ACC112 (cell line): ENCODE measurements around the gene CXCL10.
"Not testable (repeated sequence)": the region's sequence is repeated elsewhere in the genome, so short reads cannot be mapped to it uniquely, and the experiment has no call there.

ENCODE experiments used
- H2AFZ ChIP-seq: fragments of 200-600 bp; sonication (generic); one replicate; pipeline ENCODE4 v1.6.0; 2017; ENCODE audit warnings: antibody characterized with exemption, low read length; ENCODE audit not compliant: unreplicated experiment
- H3K27ac ChIP-seq: fragments of 200-600 bp; sonication (generic); 2 replicates; pipeline ENCODE4 v1.5.1; 2014; ENCODE audit warnings: low read depth, mild to moderate bottlenecking, antibody characterized with exemption, low read length, moderate library complexity
- H3K27me3 ChIP-seq: fragments of 200-600 bp; sonication (generic); 2 replicates; pipeline ENCODE4 v1.6.1; 2014; ENCODE audit warnings: mild to moderate bottlenecking, antibody characterized with exemption, low read length, moderate library complexity, mixed read lengths; ENCODE audit not compliant: insufficient read depth
- H3K36me3 ChIP-seq: fragments of 200-600 bp; sonication (generic); 2 replicates; pipeline ENCODE4 v1.6.1; 2016; ENCODE audit warnings: mild to moderate bottlenecking, antibody characterized with exemption, low read length, moderate library complexity, mixed read lengths; ENCODE audit not compliant: insufficient read depth
- H3K4me1 ChIP-seq: fragments of 200-600 bp; sonication (generic); one replicate; pipeline ENCODE4 v1.6.1; 2016; ENCODE audit warnings: low read length, mixed read lengths; ENCODE audit not compliant: insufficient read depth, unreplicated experiment, control insufficient read depth
- H3K4me3 ChIP-seq: fragments of 200-600 bp; sonication (generic); 2 replicates; pipeline ENCODE4 v1.5.1; 2014; ENCODE audit warnings: mild to moderate bottlenecking, low read depth, low read length
- H3K79me2 ChIP-seq: fragments of 200-600 bp; sonication (generic); one replicate; pipeline ENCODE4 v1.6.0; 2016; ENCODE audit warnings: low read length; ENCODE audit not compliant: control insufficient read depth, unreplicated experiment, insufficient read depth

Gene CXCL10

DNA sequence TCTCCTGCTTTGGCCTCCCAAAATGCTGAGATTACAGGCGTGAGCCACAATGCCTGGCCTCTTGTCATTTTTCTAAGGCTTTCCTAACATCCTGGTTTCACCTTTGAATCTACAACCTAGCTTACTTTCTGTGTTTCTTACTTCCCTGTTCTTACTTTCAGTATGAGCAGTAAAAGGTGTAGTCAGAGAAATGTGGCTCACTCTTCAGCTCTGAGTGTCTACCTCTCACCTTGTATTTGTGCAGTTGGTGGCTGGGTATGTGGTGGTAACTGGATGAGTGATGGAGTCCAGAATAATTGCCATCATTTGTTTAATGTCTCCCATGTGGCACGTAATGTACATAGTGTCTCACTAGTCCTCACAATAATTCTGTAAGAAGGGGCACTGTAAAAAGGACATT is 31.7 kb upstream of the CXCL10 start:
- Histone ChIP-seq H3K4me3 (no peak overlapping the region), H2AFZ (peak overlapping the region; percentile 55), H3K4me1 (peaks cover 3% of the 10 kb centered on the region), H3K27me3 (peaks cover 5% of the 10 kb centered on the region), H3K79me2 (no peaks in the 10 kb centered on the region), H3K27ac (no peak overlapping the region), H3K36me3 (no peaks in the 10 kb centered on the region)

- H2AFZ ChIP-seq, result no peak overlapping the region
- H3K4me3 ChIP-seq, result no peak overlapping the region
- no peaks in the 10 kb centered on the region for H3K4me1 ChIP-seq
- H3K79me2 ChIP-seq, result no peaks in the 10 kb centered on the region
- H3K36me3 ChIP-seq, result no peaks in the 10 kb centered on the region
- no peak overlapping the region for H3K27ac ChIP-seq
- H3K27me3 ChIP-seq, result peaks cover 5% of the 10 kb centered on the region
These were observed 30.4 kb upstream of the CXCL10 start for GRCh38 chr4:76053730-76054129.

DNA sequence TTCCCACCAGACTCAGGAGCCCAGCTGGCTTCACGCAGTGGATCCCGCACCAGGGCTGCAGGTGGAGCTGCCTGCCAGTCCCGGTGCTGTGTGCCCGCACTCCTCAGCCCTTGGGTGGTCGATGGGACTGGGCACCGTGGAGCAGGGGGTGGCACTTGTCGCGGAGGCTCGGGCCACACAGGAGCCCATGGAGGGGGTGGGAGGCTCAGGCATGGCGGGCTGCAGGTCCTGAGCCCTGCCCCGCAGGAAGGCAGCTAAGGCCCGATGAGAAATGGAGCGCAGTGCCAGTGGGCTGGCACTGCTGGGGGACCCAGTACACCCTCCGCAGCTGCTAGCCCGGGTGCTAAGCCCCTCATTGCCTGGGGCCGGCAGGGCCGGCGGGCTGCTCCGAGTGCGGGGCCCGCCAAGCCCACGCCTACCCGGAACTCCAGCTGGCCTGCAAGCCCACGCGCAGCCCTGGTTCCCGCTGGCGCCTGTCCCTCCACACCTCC is 27.3 kb upstream of the CXCL10 start:
- H3K36me3 ChIP-seq, H3K27me3 ChIP-seq: not testable (repeated sequence)

DNA sequence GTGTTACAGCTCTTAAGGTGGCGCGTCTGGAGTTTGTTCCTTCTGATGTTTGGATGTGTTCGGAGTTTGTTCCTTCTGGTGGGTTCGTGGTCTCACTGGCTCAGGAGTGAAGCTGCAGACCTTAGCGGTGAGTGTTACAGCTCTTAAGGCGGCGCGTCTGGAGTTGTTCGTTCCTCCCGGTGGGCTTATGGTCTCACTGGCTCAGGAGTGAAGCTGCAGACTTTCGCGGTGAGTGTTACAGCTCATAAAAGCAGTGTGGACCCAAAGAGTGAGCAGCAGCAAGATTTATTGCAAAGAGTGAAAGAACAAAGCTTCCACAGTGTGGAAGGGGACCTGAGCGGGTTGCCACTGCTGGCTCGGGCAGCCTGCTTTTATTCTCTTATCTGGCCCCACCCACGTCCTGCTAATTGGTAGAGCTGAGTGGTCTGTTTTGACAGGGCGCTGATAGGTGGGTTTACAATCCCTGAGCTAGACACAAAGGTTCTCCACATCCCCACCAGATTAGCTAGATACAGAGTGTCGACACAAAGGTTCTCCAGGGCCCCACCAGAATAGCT is 26.6 kb upstream of the CXCL10 start:
- not testable (repeated sequence) for H3K79me2 ChIP-seq, H3K4me3 ChIP-seq, H3K27ac ChIP-seq, H3K27me3 ChIP-seq, H2AFZ ChIP-seq, H3K4me1 ChIP-seq, H3K36me3 ChIP-seq

More for the DNA sequence above, 27.3 kb upstream of the CXCL10 start:
- H3K4me1 ChIP-seq, H3K4me3 ChIP-seq, H3K27ac ChIP-seq, H3K79me2 ChIP-seq, H2AFZ ChIP-seq: not testable (repeated sequence)

DNA sequence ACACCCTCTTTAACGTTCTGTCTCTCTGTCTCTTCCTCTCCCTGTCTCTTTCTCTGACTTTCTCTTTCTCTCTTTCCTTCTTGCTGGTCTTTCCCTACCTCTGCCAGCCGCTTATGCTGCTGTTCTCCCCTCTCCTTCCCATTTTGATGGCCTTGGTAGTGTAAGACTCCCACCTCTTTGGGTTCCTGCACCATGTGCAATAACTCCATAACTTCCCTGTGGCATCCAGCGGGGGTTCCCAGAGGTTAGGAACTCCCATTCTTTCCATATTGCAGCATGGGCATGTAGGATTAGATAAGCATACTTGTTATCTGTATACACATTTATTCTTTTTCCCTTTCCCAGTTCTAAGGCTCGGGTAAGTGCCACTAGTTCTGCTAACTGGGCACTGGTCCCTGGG is 21.4 kb upstream of the CXCL10 start:
- not testable (repeated sequence) for H3K4me3 ChIP-seq, H3K36me3 ChIP-seq, H3K27me3 ChIP-seq, H3K27ac ChIP-seq, H3K79me2 ChIP-seq, H2AFZ ChIP-seq, H3K4me1 ChIP-seq

GRCh38 chr4:76043306-76043705 is 20.0 kb upstream of the CXCL10 start:
- H3K4me3 ChIP-seq, H3K27me3 ChIP-seq, H3K4me1 ChIP-seq, H2AFZ ChIP-seq, H3K36me3 ChIP-seq, H3K79me2 ChIP-seq, H3K27ac ChIP-seq: not testable (repeated sequence)

- not testable (repeated sequence) for H3K4me1 ChIP-seq, H2AFZ ChIP-seq, H3K27ac ChIP-seq, H3K27me3 ChIP-seq, H3K79me2 ChIP-seq, H3K36me3 ChIP-seq, H3K4me3 ChIP-seq
These were observed 19.1 kb upstream of the CXCL10 start for GRCh38 chr4:76042241-76042998.

GRCh38 chr4:76036855-76037254 is 13.6 kb upstream of the CXCL10 start:
- no peaks in the 10 kb centered on the region for H3K27me3 ChIP-seq
- no peaks in the 10 kb centered on the region for H3K36me3 ChIP-seq
- no peaks in the 10 kb centered on the region for H3K79me2 ChIP-seq
- H3K4me3 ChIP-seq, result no peak overlapping the region
- H2AFZ ChIP-seq, result no peak overlapping the region
- peaks cover 10% of the 10 kb centered on the region for H3K4me1 ChIP-seq
- no peak overlapping the region for H3K27ac ChIP-seq

DNA sequence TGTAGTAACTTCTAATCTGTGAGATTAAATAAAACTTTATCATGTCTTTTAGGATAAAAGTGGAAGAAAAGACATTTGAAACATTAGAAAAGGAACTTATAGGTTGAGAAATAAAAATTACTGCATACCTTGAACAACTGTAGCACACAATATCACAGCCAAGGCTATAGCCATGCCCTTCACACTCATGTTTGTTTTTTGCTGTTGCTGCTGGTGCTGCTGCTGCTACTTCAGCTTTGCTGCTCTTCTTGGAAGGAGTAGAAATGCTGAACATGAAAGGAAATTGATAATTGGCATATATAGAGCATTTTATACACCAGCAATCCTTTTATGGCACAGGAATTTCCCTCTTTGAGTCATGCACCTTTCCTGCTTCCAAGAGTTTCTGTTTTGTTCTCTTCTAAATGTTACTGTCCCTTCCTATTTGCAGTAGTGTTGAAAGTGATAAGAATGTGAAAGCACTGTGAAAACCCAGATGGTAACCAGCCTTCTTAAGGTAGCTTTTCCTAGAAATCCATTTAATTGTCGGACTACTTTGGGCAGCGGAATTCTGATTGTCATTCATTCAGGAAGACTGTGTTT is 12.6 kb upstream of the CXCL10 start, which contains the start of gene CXCL11:
TSS of gene CXCL11 (minus strand) at position 272 of the 582 bp plus-strand sequence. CDS start at position 189, 83 bp downstream.
- H3K27me3 ChIP-seq, result no peaks in the 10 kb centered on the region
- no peaks in the 10 kb centered on the region for H3K79me2 ChIP-seq
- peak within 1 kb of the TSS; percentile 33 for H2AFZ ChIP-seq
- no peaks in the 10 kb centered on the region for H3K36me3 ChIP-seq
- H3K4me3 ChIP-seq, result peak within 1 kb of the TSS; percentile 57
- H3K27ac ChIP-seq, result 0 out of 2 replicates have a peak within 1 kb of the TSS, but pooled peaks have one; percentile 17
- peaks cover 10% of the 10 kb centered on the region for H3K4me1 ChIP-seq

GRCh38 chr4:76035141-76035540 is 11.8 kb upstream of the CXCL10 start:
- Histone ChIP-seq H3K79me2 (no peaks in the 10 kb centered on the region), H3K36me3 (no peaks in the 10 kb centered on the region), H3K4me3 (peak overlapping the region; percentile 57), H3K27me3 (no peaks in the 10 kb centered on the region), H2AFZ (peak overlapping the region; percentile 33), H3K4me1 (peaks cover 10% of the 10 kb centered on the region), H3K27ac (no peak overlapping the region)

GRCh38 chr4:76029300-76029699 is 6.0 kb upstream of the CXCL10 start:
- H3K27ac ChIP-seq, result no peak overlapping the region
- no peaks in the 10 kb centered on the region for H3K27me3 ChIP-seq
- H2AFZ ChIP-seq, result peak overlapping the region; percentile 93
- H3K4me1 ChIP-seq, result peaks cover 7% of the 10 kb centered on the region
- H3K36me3 ChIP-seq, result no peaks in the 10 kb centered on the region
- H3K79me2 ChIP-seq, result no peaks in the 10 kb centered on the region
- no peak overlapping the region for H3K4me3 ChIP-seq
